GM23338 (cell line): Measurements from ENCODE around the gene AP2M1.

ENCODE experiments used
- CTCF ChIP-seq, 2 experiments: fragments of 200-600 bp in 1 of 2; sonication (generic) in 1 of 2; conservative IDR thresholded peaks; 2 replicates each; pipeline versions ENCODE4 v1.5.1 to v1.6.1; 2016 to 2017; ENCODE audit warnings: antibody characterized with exemption in 2 of 2, low read depth in 2 of 2, mild to moderate bottlenecking in 2 of 2, moderate library complexity in 1 of 2
- ETS1 ChIP-seq: IDR thresholded peaks from 2 replicates; pipeline ENCODE4 v1.6.1; 2016; ENCODE audit warnings: antibody characterized with exemption
- EZH2 ChIP-seq: fragments of 200-600 bp; sonication (generic); IDR thresholded peaks from one replicate; pipeline ENCODE4 v1.8.0; 2017; ENCODE audit warnings: antibody characterized with exemption, mild to moderate bottlenecking, low read depth; ENCODE audit not compliant: unreplicated experiment
- EZH2phosphoT487 ChIP-seq: fragments of 200-600 bp; sonication (generic); IDR thresholded peaks from one replicate; pipeline ENCODE4 v1.8.1; 2018; ENCODE audit warnings: antibody characterized with exemption; ENCODE audit not compliant: unreplicated experiment
- JUNB ChIP-seq: IDR thresholded peaks from one replicate; pipeline ENCODE4 v1.6.1; 2016; ENCODE audit warnings: antibody characterized with exemption; ENCODE audit not compliant: unreplicated experiment
- POLR2AphosphoS5 ChIP-seq: IDR thresholded peaks from 2 replicates; pipeline ENCODE4 v1.6.1; 2016; ENCODE audit warnings: antibody characterized with exemption, low read depth
- REST ChIP-seq: IDR thresholded peaks from one replicate; pipeline ENCODE4 v1.6.1; 2018; ENCODE audit warnings: antibody characterized with exemption; ENCODE audit not compliant: unreplicated experiment
- ZNF114 ChIP-seq: fragments of 250-450 bp; sonication (Bioruptor Pico); IDR thresholded peaks from 2 replicates; pipeline ENCODE4 v1.5.0; 2020; ENCODE audit warnings: mild to moderate bottlenecking, moderate library complexity
- ZNF462 ChIP-seq: fragments of 250-450 bp; sonication (Bioruptor Pico); IDR thresholded peaks from 2 replicates; pipeline ENCODE4 v1.5.0; 2020; ENCODE audit warnings: mild to moderate bottlenecking, moderate library complexity

- no peak for TF ChIP-seq JUNB
- no peak for TF ChIP-seq CTCF (conservative IDR thresholded peaks at IDR 0.05; ENCODE audit: low read depth in 2 of 2)
- peak; percentile 11 for TF ChIP-seq EZH2phosphoT487
- TF ChIP-seq ZNF462 (CRISPR knock-in tag): no peak
- peak; percentile 85 for TF ChIP-seq EZH2
- TF ChIP-seq ZNF114 (CRISPR knock-in tag): no peak
- no peak for TF ChIP-seq POLR2AphosphoS5
- TF ChIP-seq ETS1: no peak
- no peak for TF ChIP-seq REST
These were observed 56.2 kb downstream of the AP2M1 start for GRCh38 chr3:184230603-184231528.
